CD4-positive, CD25-positive, alpha-beta regulatory T cell (primary cell): ENCODE measurements around the gene SOX6. TPM values are rescaled to one million over a fixed set of nuclear protein-coding genes. Genes with fewer than 3 reads are reported as not detected.

Experiments used
- ATAC-seq, 2 donors: fragments of 150-1000 bp; cut with Tn5 transposase; one replicate each; pipeline ENCODE4 v1.10.0; 2021; ENCODE audit warnings: low read depth in 2 of 2, moderate number of reproducible peaks in 2 of 2, moderate library complexity in 1 of 2
- DNase-seq, 3 donors: peaks; one replicate each; pipeline versions ENCODE4 v3.0.0 to v3.0.0-alpha.2; 2012 to 2022; ENCODE audit warnings: mixed read lengths in 1 of 3
- H3K27ac ChIP-seq: one replicate; pipeline ENCODE4 v1.7.0; 2013; ENCODE audit warnings: mild to moderate bottlenecking, low read length; ENCODE audit not compliant: insufficient read depth, poor library complexity, severe bottlenecking
- H3K27me3 ChIP-seq: one replicate; pipeline ENCODE4 v1.7.0; 2013; ENCODE audit warnings: low read length; ENCODE audit not compliant: control insufficient read depth, insufficient read depth
- H3K36me3 ChIP-seq: one replicate; pipeline ENCODE4 v1.7.0; 2013; ENCODE audit warnings: mild to moderate bottlenecking, low read length, moderate library complexity; ENCODE audit not compliant: control insufficient read depth, insufficient read depth
- H3K4me1 ChIP-seq: 2 replicates; pipeline ENCODE4 v1.7.0; 2013; ENCODE audit warnings: mild to moderate bottlenecking, low read length; ENCODE audit not compliant: insufficient read depth, control insufficient read depth, poor library complexity, severe bottlenecking
- H3K4me3 ChIP-seq: one replicate; pipeline ENCODE4 v1.7.0; 2013; ENCODE audit warnings: low read depth, mild to moderate bottlenecking, low read length, moderate library complexity
- H3K9me3 ChIP-seq, 2 experiments: 1 replicate in 1 of 2; 2 replicates in 1 of 2; pipeline ENCODE4 v1.7.0; 2013; ENCODE audit warnings: low read length in 2 of 2, mild to moderate bottlenecking in 1 of 2, moderate library complexity in 1 of 2; ENCODE audit not compliant: control insufficient read depth in 2 of 2
- H3K27ac Mint-ChIP-seq, 3 donors: one replicate each; pipeline ENCODE4 v1.8.0; 2020 to 2022; ENCODE audit warnings: mild to moderate bottlenecking in 3 of 3, mixed read lengths in 3 of 3, moderate library complexity in 2 of 3
- H3K27me3 Mint-ChIP-seq: one replicate; pipeline ENCODE4 v1.8.0; 2022; ENCODE audit warnings: mild to moderate bottlenecking, mixed read lengths
- H3K36me3 Mint-ChIP-seq: one replicate; pipeline ENCODE4 v1.8.0; 2020; ENCODE audit warnings: mixed read lengths
- H3K4me1 Mint-ChIP-seq, 4 donors: one replicate each; pipeline ENCODE4 v1.8.0; 2020 to 2022; ENCODE audit warnings: mixed read lengths in 4 of 4, mild to moderate bottlenecking in 1 of 4
- H3K4me3 Mint-ChIP-seq, 4 donors: one replicate each; pipeline ENCODE4 v1.8.0; 2020 to 2022; ENCODE audit warnings: mild to moderate bottlenecking in 4 of 4, mixed read lengths in 4 of 4, moderate library complexity in 3 of 4
- H3K9me3 Mint-ChIP-seq, 7 donors: one replicate each; pipeline ENCODE4 v1.8.0; 2020 to 2022; ENCODE audit warnings: mixed read lengths in 7 of 7, mild to moderate bottlenecking in 3 of 7, moderate library complexity in 2 of 7
- polyA plus RNA-seq, 4 donors: library from polyadenylated mRNA; unstranded; fragments of 300-500 nt; fragmentation: Illumina TruSeq; gene quantifications; one replicate each; pipeline ENCODE4 v1.2.3, GENCODE V29; 2021
- total RNA-seq: library from RNA; stranded (reverse); gene quantifications from one replicate; pipeline ENCODE4 v1.2.3, GENCODE V29; 2022

The SOX6 gene
- total and polyA plus RNA-seq, 5 donors from 2014 or later, result 0.05 TPM; not detected in 4

DNA sequence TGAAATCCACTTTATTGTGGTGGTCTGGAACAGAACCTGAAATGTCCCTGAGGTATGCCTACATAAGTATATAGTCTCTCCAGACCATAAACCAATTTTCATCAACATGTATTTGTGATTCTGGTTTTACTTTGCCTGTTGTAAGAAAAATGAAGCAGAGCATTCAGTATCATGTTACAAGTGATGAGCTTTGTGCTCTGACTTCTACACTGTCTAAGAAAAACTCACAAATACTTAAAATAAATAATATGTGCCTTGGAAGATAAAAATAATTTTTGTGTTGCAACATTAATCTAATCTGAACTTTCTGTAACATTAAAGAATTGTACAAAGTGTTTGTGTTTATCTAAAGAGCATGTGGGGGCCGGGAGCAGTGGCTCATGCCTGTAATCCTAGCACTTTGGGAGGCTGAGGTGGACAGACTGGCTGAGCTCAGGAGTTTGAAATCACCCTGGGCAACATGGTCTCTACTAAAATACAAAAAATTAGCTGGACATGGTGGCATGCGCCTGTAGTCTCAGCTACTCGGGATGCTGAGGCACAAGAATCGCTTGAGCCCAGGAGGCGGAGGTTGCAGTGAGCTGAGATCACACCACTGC, 219.5 kb downstream of the SOX6 start:
- H3K4me3 ChIP-seq, result no peak overlapping the region
- H3K9me3 Mint-ChIP-seq, result peaks cover 4 to 27% (median 9%) of the 10 kb centered on the region in 7 donors
- H3K36me3 ChIP-seq, result no peaks in the 10 kb centered on the region
- no peaks in the 10 kb centered on the region for H3K36me3 Mint-ChIP-seq
- no peak for ATAC-seq
- H3K9me3 ChIP-seq, result no peaks in the 10 kb centered on the region
- no peak overlapping the region for H3K27ac ChIP-seq
- no peak for DNase-seq
- no peaks in the 10 kb centered on the region for H3K4me1 ChIP-seq
- no peaks in the 10 kb centered on the region for H3K4me1 Mint-ChIP-seq
- H3K27me3 ChIP-seq, result no peaks in the 10 kb centered on the region
- H3K27me3 Mint-ChIP-seq, result no peaks in the 10 kb centered on the region
- H3K4me3 Mint-ChIP-seq, result no peak overlapping the region
- H3K27ac Mint-ChIP-seq, result no peak overlapping the region

DNA sequence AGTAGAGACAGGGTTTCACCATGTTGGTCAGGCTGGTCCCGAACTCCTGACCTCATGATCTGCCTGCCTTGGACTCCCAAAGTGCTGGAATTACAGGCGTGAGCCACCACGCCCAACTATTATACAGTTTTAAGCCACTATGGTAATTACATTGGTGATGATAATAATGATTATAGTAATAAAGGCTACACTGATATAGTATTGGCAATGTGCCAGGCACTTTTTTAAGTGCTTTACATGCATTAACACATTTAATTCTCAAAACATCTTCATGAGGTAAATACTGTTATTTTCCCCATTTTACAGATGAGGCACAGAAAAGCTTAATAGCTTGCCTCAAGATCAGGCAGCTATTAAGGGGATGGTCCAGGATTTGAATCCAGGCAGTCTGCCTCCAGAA, 222.5 kb downstream of the SOX6 start:
- Mint-ChIP-seq H3K27me3 (no peaks in the 10 kb centered on the region), H3K9me3 (peaks cover 2 to 21% (median 7%) of the 10 kb centered on the region in 7 donors), H3K36me3 (no peaks in the 10 kb centered on the region), H3K4me1 (no peaks in the 10 kb centered on the region), H3K27ac (no peak overlapping the region), H3K4me3 (peak overlapping the region in 1 of 4 donors; percentile 51)
- DNase-seq (no peak), ATAC-seq (no peak)
- H3K9me3 ChIP-seq, result no peaks in the 10 kb centered on the region
- H3K27ac ChIP-seq, result no peak overlapping the region
- no peaks in the 10 kb centered on the region for H3K27me3 ChIP-seq
- no peaks in the 10 kb centered on the region for H3K36me3 ChIP-seq
- no peak overlapping the region for H3K4me3 ChIP-seq
- H3K4me1 ChIP-seq, result no peaks in the 10 kb centered on the region

DNA sequence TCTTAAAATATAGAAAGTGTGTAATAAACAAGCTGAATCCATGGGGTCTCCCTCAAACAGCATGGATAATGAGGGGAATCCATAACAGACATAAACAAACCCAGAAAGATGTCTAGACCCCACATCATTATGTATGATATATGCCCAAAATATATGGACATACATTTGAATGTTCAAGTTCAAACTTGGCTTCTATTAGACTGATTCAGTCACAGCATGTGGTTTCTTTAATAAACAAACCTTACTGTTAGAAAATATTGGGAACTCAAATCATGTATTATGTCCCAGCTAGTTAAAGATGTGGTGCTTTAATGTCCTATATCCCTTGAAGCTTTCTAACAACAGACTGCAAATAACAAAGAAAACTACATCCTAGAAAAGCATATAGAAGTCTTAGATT, 228.6 kb downstream of the SOX6 start:
- Mint-ChIP-seq H3K4me3 (no peak overlapping the region), H3K36me3 (no peaks in the 10 kb centered on the region), H3K27me3 (no peaks in the 10 kb centered on the region), H3K27ac (no peak overlapping the region), H3K9me3 (peaks cover 0 to 16% (median 4%) of the 10 kb centered on the region in 7 donors), H3K4me1 (no peaks in the 10 kb centered on the region)
- Histone ChIP-seq H3K27ac (no peak overlapping the region), H3K9me3 (no peaks in the 10 kb centered on the region), H3K4me1 (no peaks in the 10 kb centered on the region), H3K27me3 (no peaks in the 10 kb centered on the region), H3K4me3 (no peak overlapping the region), H3K36me3 (no peaks in the 10 kb centered on the region)
- ATAC-seq (no peak), DNase-seq (no peak)

DNA sequence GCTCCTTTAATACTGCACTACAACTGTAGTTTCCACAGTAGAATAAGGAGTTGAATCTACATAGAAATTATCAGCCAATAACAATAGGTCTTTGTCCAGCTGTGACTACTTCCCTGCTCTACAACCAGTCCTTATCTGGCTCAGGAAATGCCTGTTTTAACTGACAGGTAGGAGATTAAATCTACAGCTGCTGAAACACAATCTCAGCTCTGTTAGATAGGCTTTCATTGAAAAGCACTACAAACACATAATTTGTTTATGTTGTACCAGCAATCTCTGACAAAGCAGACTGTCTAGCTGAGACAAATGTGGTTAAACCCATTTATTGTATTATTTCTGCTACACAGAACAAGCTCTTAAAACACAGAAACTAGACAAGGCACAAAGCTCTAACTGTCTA, 230.0 kb downstream of the SOX6 start:
- Mint-ChIP-seq H3K4me3 (no peak overlapping the region), H3K27ac (no peak overlapping the region), H3K4me1 (no peaks in the 10 kb centered on the region), H3K9me3 (peaks cover 0 to 12% (median 4%) of the 10 kb centered on the region in 7 donors), H3K36me3 (no peaks in the 10 kb centered on the region), H3K27me3 (no peaks in the 10 kb centered on the region)
- Histone ChIP-seq H3K4me1 (no peaks in the 10 kb centered on the region), H3K36me3 (no peaks in the 10 kb centered on the region), H3K27me3 (no peaks in the 10 kb centered on the region), H3K4me3 (no peak overlapping the region), H3K27ac (no peak overlapping the region), H3K9me3 (no peaks in the 10 kb centered on the region)
- DNase-seq (no peak), ATAC-seq (no peak)

DNA sequence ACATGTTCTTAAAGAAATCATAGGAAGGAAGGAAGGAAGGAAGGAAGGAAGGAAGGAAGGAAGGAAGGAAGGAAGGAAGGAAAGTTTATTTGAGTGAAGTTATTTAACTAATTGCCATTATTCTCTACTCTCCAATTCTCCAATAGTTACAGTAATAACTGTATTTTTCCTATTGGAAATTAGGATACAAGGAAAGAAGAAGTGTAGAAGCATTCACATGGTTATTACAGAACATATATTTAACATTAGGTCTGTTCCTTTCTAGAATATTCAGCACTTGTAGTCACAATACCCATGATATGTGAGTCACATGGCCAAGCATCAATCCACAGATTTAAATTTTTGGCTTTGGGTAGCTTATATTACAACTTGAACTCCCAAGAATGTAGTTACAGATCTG, 230.6 kb downstream of the SOX6 start:
- H3K27me3 Mint-ChIP-seq, result no peaks in the 10 kb centered on the region
- Histone ChIP-seq H3K27ac (no peak overlapping the region), H3K36me3 (no peaks in the 10 kb centered on the region), H3K4me3 (no peak overlapping the region), H3K27me3 (no peaks in the 10 kb centered on the region), H3K4me1 (no peaks in the 10 kb centered on the region), H3K9me3 (no peaks in the 10 kb centered on the region)
- H3K27ac Mint-ChIP-seq, result no peak overlapping the region
- H3K36me3 Mint-ChIP-seq, result no peaks in the 10 kb centered on the region
- H3K4me1 Mint-ChIP-seq, result no peaks in the 10 kb centered on the region
- H3K9me3 Mint-ChIP-seq, result peaks cover 0 to 12% (median 2%) of the 10 kb centered on the region in 7 donors
- H3K4me3 Mint-ChIP-seq, result no peak overlapping the region
- DNase-seq, result no peak
- no peak for ATAC-seq

DNA sequence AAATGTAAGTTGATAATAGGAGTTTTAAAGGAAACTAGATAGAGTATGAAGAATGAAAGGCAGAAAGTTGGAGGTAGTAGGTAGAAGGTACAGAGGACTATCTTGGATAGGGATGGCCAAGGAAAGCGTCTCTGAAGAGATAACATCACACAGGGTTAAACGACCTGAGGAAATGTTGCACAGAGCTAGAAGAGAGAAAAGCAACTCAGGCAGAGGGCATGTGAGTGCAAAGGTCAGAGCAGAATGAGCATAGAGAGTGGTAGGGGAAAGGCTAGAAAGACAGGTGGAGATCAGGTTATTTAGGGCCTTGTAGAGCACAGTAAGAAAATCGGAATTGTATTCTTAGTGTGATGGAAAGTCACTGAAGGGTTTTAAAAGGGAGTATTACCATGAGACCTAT, 232.0 kb downstream of the SOX6 start:
- peaks cover 0 to 12% (median 2%) of the 10 kb centered on the region in 7 donors for H3K9me3 Mint-ChIP-seq
- H3K27ac Mint-ChIP-seq, result no peak overlapping the region
- no peaks in the 10 kb centered on the region for H3K9me3 ChIP-seq
- DNase-seq, result no peak
- H3K4me3 Mint-ChIP-seq, result no peak overlapping the region
- no peaks in the 10 kb centered on the region for H3K4me1 Mint-ChIP-seq
- H3K27me3 Mint-ChIP-seq, result no peaks in the 10 kb centered on the region
- ATAC-seq, result no peak
- H3K4me3 ChIP-seq, result no peak overlapping the region
- no peaks in the 10 kb centered on the region for H3K27me3 ChIP-seq
- no peak overlapping the region for H3K27ac ChIP-seq
- no peaks in the 10 kb centered on the region for H3K36me3 ChIP-seq
- H3K4me1 ChIP-seq, result no peaks in the 10 kb centered on the region
- no peaks in the 10 kb centered on the region for H3K36me3 Mint-ChIP-seq

DNA sequence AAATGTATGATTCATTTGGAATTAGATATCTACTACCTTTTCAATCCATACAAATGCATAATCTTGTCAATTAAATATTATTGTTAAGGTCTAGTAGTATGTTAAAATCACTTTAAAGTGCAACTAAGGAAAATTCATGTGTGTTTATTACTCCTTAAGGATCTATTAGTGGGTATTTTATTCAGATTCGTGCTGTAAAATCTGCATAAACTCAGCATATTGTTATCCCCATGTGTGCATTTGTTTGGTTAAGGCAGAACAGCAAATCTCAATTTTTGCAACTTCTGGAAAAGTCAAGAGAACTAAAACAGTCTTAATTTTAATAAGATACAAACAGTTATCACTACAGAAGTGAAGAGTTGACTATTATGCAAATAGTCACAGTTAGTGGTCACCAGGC, 234.5 kb downstream of the SOX6 start:
- no peaks in the 10 kb centered on the region for H3K36me3 ChIP-seq
- no peaks in the 10 kb centered on the region for H3K4me1 ChIP-seq
- no peak overlapping the region for H3K27ac Mint-ChIP-seq
- no peaks in the 10 kb centered on the region for H3K36me3 Mint-ChIP-seq
- H3K9me3 Mint-ChIP-seq, result peaks cover 0 to 12% (median 3%) of the 10 kb centered on the region in 7 donors
- no peaks in the 10 kb centered on the region for H3K4me1 Mint-ChIP-seq
- H3K9me3 ChIP-seq, result no peaks in the 10 kb centered on the region
- H3K27me3 Mint-ChIP-seq, result no peaks in the 10 kb centered on the region
- no peaks in the 10 kb centered on the region for H3K27me3 ChIP-seq
- DNase-seq (no peak), ATAC-seq (no peak)
- no peak overlapping the region for H3K4me3 Mint-ChIP-seq
- H3K4me3 ChIP-seq, result no peak overlapping the region
- H3K27ac ChIP-seq, result no peak overlapping the region

DNA sequence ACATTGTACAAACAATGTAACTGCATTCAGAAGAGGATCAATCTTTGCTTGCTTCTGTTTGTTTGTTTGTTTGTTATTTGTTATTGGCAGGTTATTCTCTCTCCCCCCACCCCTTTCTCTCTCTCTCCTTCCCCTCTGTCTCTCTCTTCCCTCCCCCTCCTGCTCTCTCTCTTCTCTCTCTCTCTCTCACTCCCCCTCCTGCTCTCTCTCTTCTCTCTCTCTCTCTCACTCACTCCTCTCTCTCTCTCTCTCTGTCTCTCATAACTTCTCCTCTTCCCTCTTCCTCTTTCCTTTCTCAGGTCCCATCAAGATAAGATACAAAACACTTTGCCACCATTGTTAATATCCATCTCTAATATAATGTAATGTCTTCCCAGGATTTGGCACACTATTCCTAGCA, 236.3 kb downstream of the SOX6 start:
- H3K4me1 ChIP-seq, result no peaks in the 10 kb centered on the region
- DNase-seq (no peak), ATAC-seq (no peak)
- H3K9me3 ChIP-seq, result no peaks in the 10 kb centered on the region
- Mint-ChIP-seq H3K36me3 (no peaks in the 10 kb centered on the region), H3K27me3 (no peaks in the 10 kb centered on the region), H3K4me1 (no peaks in the 10 kb centered on the region), H3K4me3 (no peak overlapping the region), H3K27ac (no peak overlapping the region), H3K9me3 (peaks cover 0 to 12% (median 2%) of the 10 kb centered on the region in 7 donors)
- H3K4me3 ChIP-seq, result no peak overlapping the region
- H3K27me3 ChIP-seq, result no peaks in the 10 kb centered on the region
- H3K36me3 ChIP-seq, result no peaks in the 10 kb centered on the region
- no peak overlapping the region for H3K27ac ChIP-seq
